H1 (cell line): ENCODE data around the gene MAK. TPM values are rescaled to one million over a fixed set of nuclear protein-coding genes. Genes with fewer than 3 reads are reported as not detected.

Experiments used
- CTCF ChIA-PET: fragments of 300-600 bp; sonication (Branson Sonifier 250); formaldehyde crosslinking; loops from one replicate; lab custom pipeline; 2021; ENCODE audit not compliant: partially characterized antibody; lab: Charles Lee
- POLR2A ChIA-PET: fragments of 300-600 bp; sonication (Branson Sonifier 250); formaldehyde crosslinking; loops from one replicate; lab custom pipeline; 2021; ENCODE audit warnings: inconsistent platforms; ENCODE audit not compliant: partially characterized antibody; lab: Charles Lee
- DNase-seq, 2 experiments: peaks; one replicate each; pipeline versions ENCODE4 v3.0.0 to v3.0.0-alpha.2; 2010 to 2022; ENCODE audit warnings: low spot score in 2 of 2, low read depth in 1 of 2, mixed read lengths in 1 of 2
- FAIRE-seq: peaks from 2 replicates; lab custom pipeline; 2011; peaks lifted over from hg19 to GRCh38; lab: Jason Lieb, UNC
- H2AFZ ChIP-seq: 2 replicates; pipeline ENCODE4 v1.8.1; 2012; ENCODE audit warnings: low read length, inconsistent platforms
- H2AK5ac ChIP-seq: 2 replicates; pipeline ENCODE4 v1.6.1; 2013; ENCODE audit warnings: low read depth, low read length
- H2BK120ac ChIP-seq: replicated peaks from 2 replicates; pipeline ENCODE3; 2013; ENCODE audit warnings: low read depth, low read length, inconsistent platforms
- H2BK12ac ChIP-seq: 2 replicates; pipeline ENCODE4 v1.6.1; 2013; ENCODE audit warnings: low read depth, low read length
- H2BK15ac ChIP-seq: 2 replicates; pipeline ENCODE4 v1.6.1; 2013; ENCODE audit warnings: low read length
- H2BK20ac ChIP-seq: 2 replicates; pipeline ENCODE4 v1.6.1; 2013; ENCODE audit warnings: low read length
- H2BK5ac ChIP-seq: 2 replicates; pipeline ENCODE4 v1.6.1; 2013; ENCODE audit warnings: low read depth, low read length
- H3K14ac ChIP-seq: 2 replicates; pipeline ENCODE4 v1.6.1; 2013; ENCODE audit warnings: inconsistent platforms; ENCODE audit not compliant: insufficient read length
- H3K18ac ChIP-seq: 2 replicates; pipeline ENCODE4 v1.6.1; 2013; ENCODE audit warnings: low read length; ENCODE audit errors: extremely low read depth
- H3K23ac ChIP-seq: 2 replicates; pipeline ENCODE4 v1.6.1; 2013; ENCODE audit warnings: inconsistent platforms; ENCODE audit not compliant: insufficient read length
- H3K23me2 ChIP-seq: 2 replicates; pipeline ENCODE4 v1.6.1; 2013; ENCODE audit warnings: low read depth, low read length
- H3K27ac ChIP-seq: 2 replicates; pipeline ENCODE4 v1.6.1; 2011; ENCODE audit warnings: low read depth, low read length, inconsistent platforms
- H3K27me3 ChIP-seq, 4 experiments: replicated peaks in 1 of 4; 1 replicate in 1 of 4; 2 replicates in 3 of 4; pipeline versions ENCODE4 v1.6.1 to v1.8.1; 2011 to 2013; ENCODE audit warnings: low read length in 3 of 4, mild to moderate bottlenecking in 3 of 4, inconsistent platforms in 2 of 4, mixed read lengths in 2 of 4, moderate library complexity in 1 of 4; ENCODE audit not compliant: control insufficient read depth in 3 of 4, insufficient read depth in 3 of 4; ENCODE audit errors: extremely low read depth in 1 of 4
- H3K36me3 ChIP-seq, 4 experiments: 2 replicates each; pipeline versions ENCODE4 v1.6.1 to v1.8.1; 2011 to 2013; ENCODE audit warnings: mild to moderate bottlenecking in 4 of 4, low read length in 3 of 4, moderate library complexity in 2 of 4, control low read depth in 1 of 4, inconsistent platforms in 1 of 4; ENCODE audit not compliant: insufficient read depth in 4 of 4, control insufficient read depth in 2 of 4
- H3K4ac ChIP-seq: replicated peaks from 2 replicates; pipeline ENCODE3; 2013; ENCODE audit warnings: low read length, low read depth, mixed read lengths, inconsistent platforms; ENCODE audit not compliant: insufficient read length
- H3K4me1 ChIP-seq, 4 experiments: replicated peaks in 1 of 4; 1 replicate in 1 of 4; 2 replicates in 3 of 4; pipeline versions ENCODE4 v1.6.1 to v1.8.1; 2011 to 2013; ENCODE audit warnings: low read length in 3 of 4, inconsistent platforms in 2 of 4, mixed read lengths in 1 of 4; ENCODE audit not compliant: insufficient read depth in 4 of 4, control insufficient read depth in 3 of 4
- H3K4me2 ChIP-seq, 2 experiments: 2 replicates each; pipeline versions ENCODE4 v1.6.1 to v1.8.1; 2011 to 2013; ENCODE audit warnings: low read depth in 2 of 2, low read length in 2 of 2, control low read depth in 1 of 2, inconsistent platforms in 1 of 2, mild to moderate bottlenecking in 1 of 2; ENCODE audit not compliant: insufficient read depth in 1 of 2
- H3K4me3 ChIP-seq, 4 experiments: fragments of 200-600, 300-600 bp in 1 of 4; sonication (generic), shearing (Covaris generic), sonication (Bioruptor Twin) in 1 of 4; 2 replicates each; pipeline versions ENCODE4 v1.5.1 to v1.8.1; 2011 to 2016; ENCODE audit warnings: low read length in 4 of 4, low read depth in 3 of 4, control low read depth in 2 of 4, inconsistent platforms in 2 of 4, mild to moderate bottlenecking in 2 of 4, mixed read lengths in 1 of 4, moderate library complexity in 1 of 4; ENCODE audit not compliant: insufficient read depth in 2 of 4; ENCODE audit errors: extremely low read depth in 1 of 4
- H3K56ac ChIP-seq: replicated peaks from 2 replicates; pipeline ENCODE3; 2013; ENCODE audit warnings: low read depth, mild to moderate bottlenecking, mixed read lengths, low read length, inconsistent platforms; ENCODE audit not compliant: insufficient read length
- H3K79me1 ChIP-seq: 2 replicates; pipeline ENCODE4 v1.6.1; 2013; ENCODE audit warnings: low read depth, low read length, control low read depth
- H3K79me2 ChIP-seq, 2 experiments: 2 replicates each; pipeline versions ENCODE4 v1.6.1 to v1.8.1; 2012 to 2013; ENCODE audit warnings: low read length in 2 of 2, mild to moderate bottlenecking in 2 of 2, inconsistent platforms in 1 of 2; ENCODE audit not compliant: insufficient read depth in 2 of 2, control insufficient read depth in 1 of 2
- H3K9ac ChIP-seq, 4 experiments: replicated peaks in 1 of 4; 1 replicate in 1 of 4; 2 replicates in 3 of 4; pipeline versions ENCODE4 v1.6.1 to v1.8.1; 2011 to 2013; ENCODE audit warnings: low read depth in 3 of 4, low read length in 3 of 4, control low read depth in 2 of 4, mild to moderate bottlenecking in 2 of 4, moderate library complexity in 2 of 4, inconsistent platforms in 1 of 4; ENCODE audit errors: extremely low read depth in 1 of 4
- H3K9me3 ChIP-seq, 2 experiments: 2 replicates each; pipeline versions ENCODE4 v1.6.1 to v1.8.1; 2012 to 2013; ENCODE audit warnings: mild to moderate bottlenecking in 2 of 2, moderate library complexity in 2 of 2, control low read depth in 1 of 2, inconsistent platforms in 1 of 2, low read depth in 1 of 2, low read length in 1 of 2, mixed read lengths in 1 of 2; ENCODE audit not compliant: insufficient read depth in 2 of 2
- H4K20me1 ChIP-seq, 2 experiments: replicated peaks in 1 of 2; 2 replicates each; pipeline versions ENCODE3 to v1.8.1; 2011 to 2013; ENCODE audit warnings: inconsistent platforms in 2 of 2, low read length in 2 of 2, mild to moderate bottlenecking in 1 of 2; ENCODE audit not compliant: insufficient read depth in 2 of 2, control insufficient read depth in 1 of 2
- H4K5ac ChIP-seq: 2 replicates; pipeline ENCODE4 v1.6.1; 2013; ENCODE audit warnings: low read length, low read depth, mixed read lengths, inconsistent platforms; ENCODE audit not compliant: insufficient read length
- H4K8ac ChIP-seq: 2 replicates; pipeline ENCODE4 v1.8.0; 2013; ENCODE audit warnings: mild to moderate bottlenecking, moderate library complexity, low read length, inconsistent platforms; ENCODE audit not compliant: insufficient read depth; ENCODE audit errors: extremely low read depth
- H4K91ac ChIP-seq: replicated peaks from 2 replicates; pipeline ENCODE3; 2013; ENCODE audit warnings: low read length, mixed read lengths, inconsistent platforms; ENCODE audit not compliant: insufficient read length
- ATF2 ChIP-seq: IDR thresholded peaks from 2 replicates; pipeline ENCODE4 v1.6.1; 2012; ENCODE audit warnings: low read length, inconsistent platforms
- CHD1 ChIP-seq: IDR thresholded peaks from 2 replicates; pipeline ENCODE4 v1.6.1; 2012; ENCODE audit warnings: low read depth, low read length, improper control_type of control experiment
- FOSL1 ChIP-seq: IDR thresholded peaks from 2 replicates; pipeline ENCODE4 v1.6.1; 2011; ENCODE audit warnings: mild to moderate bottlenecking, low read depth, low read length, moderate library complexity; ENCODE audit not compliant: insufficient read depth
- MAFK ChIP-seq: IDR thresholded peaks from 2 replicates; pipeline ENCODE4 v1.6.1; 2012; ENCODE audit warnings: low read depth, mild to moderate bottlenecking, improper control_type of control experiment, low read length
- RFX5 ChIP-seq: IDR thresholded peaks from 2 replicates; pipeline ENCODE4 v1.6.1; 2011; ENCODE audit warnings: low read depth, low read length, improper control_type of control experiment, borderline replicate concordance
- RNF2 ChIP-seq: fragments of 200-900, 300-1000 bp; sonication (generic); IDR thresholded peaks from 2 replicates; pipeline ENCODE4 v1.7.1; 2016; ENCODE audit warnings: borderline replicate concordance, low read depth, mild to moderate bottlenecking, antibody characterized with exemption, low read length; ENCODE audit not compliant: poor library complexity, severe bottlenecking; ENCODE audit errors: missing control alignments
- SAP30 ChIP-seq: fragments of 300-600 bp; sonication (generic); IDR thresholded peaks from 2 replicates; pipeline ENCODE4 v1.7.1; 2012; ENCODE audit warnings: low read length, moderate library complexity, mild to moderate bottlenecking, inconsistent platforms; ENCODE audit not compliant: insufficient read depth, insufficient replicate concordance
- WGBS, 2 experiments: shearing (Covaris generic) in 1 of 2; methylation state at CpG; one replicate each; pipeline versions ENCODE4 v1.1.6 to v1.1.7; 2013 to 2015; ENCODE audit warnings: low lambda C conversion rate in 2 of 2, mixed read lengths in 2 of 2, inconsistent platforms in 1 of 2, low coverage in 1 of 2, missing lambda C conversion rate in 1 of 2; ENCODE audit not compliant: insufficient replicate concordance in 2 of 2, insufficient coverage in 1 of 2, insufficient read length in 1 of 2; ENCODE audit errors: extremely low coverage in 1 of 2, missing lambda C conversion rate in 1 of 2; 5-methylcytosine and 5-hydroxymethylcytosine counted together
- polyA plus RNA-seq, 7 experiments: library from polyadenylated mRNA; depleted of rRNA in 3 of 7; stranded (reverse) in 5 of 7; unstranded in 2 of 7; fragments of >200 nt in 5 of 7; fragments of 200-250 nt in 2 of 7; gene quantifications; 1 replicate in 5 of 7; 2 replicates in 1 of 7; 4 replicates in 1 of 7; pipeline versions ENCODE4 v1.2.1 to v1.2.3, GENCODE V29; 2011 to 2013; ENCODE audit warnings: missing spikeins in 2 of 7, mixed read lengths in 2 of 7
- total RNA-seq: library from RNA; stranded (reverse); fragmentation: NEBNext Ultra II Directional; extraction: Animal tissue kit (Norgen Biotek cat#: 25700); gene quantifications from 2 replicates; pipeline ENCODE4 v1.2.1, GENCODE V29; 2021

MAK gene
- total and polyA plus RNA-seq, 2 of the 8 experiments (the other 6 are each of a cell fraction or from before 2014, with no cell fraction given) = 0.08 to 0.37 TPM

GRCh38 chr6:10886691-10887502, 48.6 kb upstream of the MAK start, which contains the start of gene SYCP2L:
TSS of gene SYCP2L (plus strand) at chr6:10887052. CDS start at chr6:10887127, 75 bp downstream.
- Histone ChIP-seq H3K23ac (no peak within 1 kb of the TSS), H2BK120ac (no peak within 1 kb of the TSS), H3K4ac (no peak within 1 kb of the TSS), H3K56ac (no peak within 1 kb of the TSS), H3K4me3 (peak within 1 kb of the TSS; percentile 75 to 95 (median 85)), H3K9me3 (no peaks in the 10 kb centered on the region), H4K8ac (peak within 1 kb of the TSS; percentile 45), H3K79me1 (peaks cover under 1% of the 10 kb centered on the region; the same call in 1 of the 2 replicates), H4K5ac (peak within 1 kb of the TSS; percentile 82), H2BK12ac (peak within 1 kb of the TSS; percentile 64; the same call in 1 of the 2 replicates), H2BK15ac (no peak within 1 kb of the TSS), H3K79me2 (no peaks in the 10 kb centered on the region), H3K4me1 (no peaks in the 10 kb centered on the region), H3K23me2 (peaks cover 14% of the 10 kb centered on the region), H3K18ac (peak within 1 kb of the TSS; percentile 75), H3K27me3 (peaks cover 9 to 38% (median 33%) of the 10 kb centered on the region in 4 experiments), H4K20me1 (no peaks in the 10 kb centered on the region), H2AK5ac (no peak within 1 kb of the TSS), H2BK20ac (peak within 1 kb of the TSS; percentile 61; the same call in 1 of the 2 replicates), H3K36me3 (no peaks in the 10 kb centered on the region), H3K27ac (peak within 1 kb of the TSS; percentile 38; the same call in 1 of the 2 replicates), H3K4me2 (peak within 1 kb of the TSS; percentile 83 to 96), H3K9ac (peak within 1 kb of the TSS; percentile 56 to 70 (median 60)), H4K91ac (no peak within 1 kb of the TSS), H2AFZ (peak within 1 kb of the TSS; percentile 95), H2BK5ac (peak within 1 kb of the TSS; percentile 66; the same call in 1 of the 2 replicates), H3K14ac (no peak within 1 kb of the TSS)
- ChIA-PET POLR2A (interaction anchor here (1.0 to 1.8 kb wide), 3 partner anchors 9 to 12 kb away, joined by 3 to 7 read pairs (median 6); no protein-coding TSS in a partner anchor), CTCF (interaction anchor here (0.5 to 2.5 kb wide), 13 partner anchors 10 to 209 kb away, joined by 3 to 6 read pairs (median 4); no protein-coding TSS in a partner anchor)
- WGBS, 2 experiments = 2% methylated on average over 45 of the region's 58 CpGs; no CpG with 5 or more reads in 1 of the 2 experiments
- FAIRE-seq (peak; percentile 89), DNase-seq (peak; percentile 54 to 80)
- no peak for TF ChIP-seq CHD1
- no peak for TF ChIP-seq SAP30
- 0 out of 2 replicates have a peak, but pooled peaks have one; percentile 40 for TF ChIP-seq ATF2
- TF ChIP-seq MAFK = no peak
- TF ChIP-seq RFX5 = no peak
- no peak for TF ChIP-seq FOSL1
- TF ChIP-seq RNF2 = no peak
